Right lobe of liver (tissue), 4 donors: ENCODE measurements around the gene HNRNPA2B1.

Experiments
- CTCF ChIP-seq, 4 donors: fragments of 200-600 bp in 3 of 4; fragments of 450-650 bp in 1 of 4; IDR thresholded peaks; one replicate each; pipeline versions ENCODE4 v1.5.1 to v1.8.0; 2016 to 2022; ENCODE audit warnings: antibody characterized with exemption in 4 of 4, mild to moderate bottlenecking in 2 of 4
- POLR2A ChIP-seq: fragments of 450-650 bp; IDR thresholded peaks from one replicate; pipeline ENCODE4 v1.6.1; 2017; ENCODE audit warnings: antibody characterized with exemption, mild to moderate bottlenecking
- donor health status: DM: no; HTN: no; CAD: no.
- donor health status: DM: no; HTN: no; CAD: no.
- donor health status: DM: no; HTN: yes; CAD: no.

- TF ChIP-seq CTCF (IDR thresholded peaks at IDR 0.05) (no peak), POLR2A (no peak)
Observed at GRCh38 chr7:26198781-26199169, 1.8 kb downstream of the HNRNPA2B1 start.
